Gastroesophageal sphincter (tissue), 3 donors: ENCODE measurements around the gene SPATA17.

Experiments used
- CTCF ChIP-seq, 4 experiments: fragments of 200-600 bp in 2 of 4; fragments of 450-650 bp in 2 of 4; sonication (generic) in 1 of 4; IDR thresholded peaks; one replicate each; pipeline ENCODE4 v1.5.1; 2017 to 2019; ENCODE audit warnings: antibody characterized with exemption in 4 of 4, mild to moderate bottlenecking in 2 of 4, moderate library complexity in 2 of 4
- EP300 ChIP-seq: sonication (generic); formaldehyde crosslinking; IDR thresholded peaks from one replicate; pipeline ENCODE4 v1.6.1; 2017; ENCODE audit warnings: antibody characterized with exemption, mild to moderate bottlenecking
- POLR2A ChIP-seq, 2 donors: fragments of 450-650 bp; IDR thresholded peaks; one replicate each; pipeline ENCODE4 v1.6.1; 2017; ENCODE audit warnings: antibody characterized with exemption in 2 of 2, mild to moderate bottlenecking in 2 of 2, moderate library complexity in 1 of 2
- POLR2AphosphoS5 ChIP-seq: sonication (generic); formaldehyde crosslinking; IDR thresholded peaks from one replicate; pipeline ENCODE4 v1.6.1; 2017; ENCODE audit warnings: antibody characterized with exemption

- TF ChIP-seq POLR2A (IDR thresholded peaks at IDR 0.05) (no peak), CTCF (IDR thresholded peaks at IDR 0.05) (no peak), EP300 (no peak), POLR2AphosphoS5 (no peak)
Observed at GRCh38 chr1:217881131-217881543, 250.0 kb downstream of the SPATA17 start.
